ENCODE measurements around the gene SECISBP2. TPM values are rescaled to one million over a fixed set of nuclear protein-coding genes. Genes with fewer than 3 reads are reported as not detected.

The SECISBP2 gene
- total and polyA plus RNA-seq, 3 donors from 2014 or later: 127 to 176 (median 145) TPM

GRCh38 chr9:89380437-89381307 is 62.4 kb downstream of the SECISBP2 start:
- Histone ChIP-seq H3K9me3 (no peaks in the 10 kb centered on the region), H3K36me3 (ENCODE audit: low read depth, missing control alignments) (no peaks in the 10 kb centered on the region)

GRCh38 chr9:89381308-89381609 is 63.0 kb downstream of the SECISBP2 start:
- no peak overlapping the region for H3K27ac ChIP-seq

More at GRCh38 chr9:89380437-89381307, 62.4 kb downstream of the SECISBP2 start:
- no peaks in the 10 kb centered on the region for H3K4me1 ChIP-seq
- 74 to 86% methylated on average over 16 to 26 of the region's 26 CpGs for WGBS, 2 donors
- no peaks in the 10 kb centered on the region for H3K27me3 ChIP-seq
- no peak for DNase-seq
- no peak overlapping the region for H3K4me3 ChIP-seq
- H3K27ac ChIP-seq: no peak overlapping the region
- TF ChIP-seq POLR2A (IDR thresholded peaks at IDR 0.05): no peak
- no peak for TF ChIP-seq CTCF (IDR thresholded peaks at IDR 0.05)
- intact Hi-C loops (cut with DNase I; ENCODE audit: low total_unique reads): no loop called here

GRCh38 chr9:89382026-89382986 is 64.0 kb downstream of the SECISBP2 start:
- no peak overlapping the region for H3K4me3 ChIP-seq
- no peaks in the 10 kb centered on the region for H3K4me1 ChIP-seq
- no peaks in the 10 kb centered on the region for H3K9me3 ChIP-seq
- 84 to 94% methylated on average over 18 to 27 of the region's 27 CpGs for WGBS, 2 donors
- intact Hi-C loops (cut with DNase I; ENCODE audit: low total_unique reads): no loop called here
- no peaks in the 10 kb centered on the region for H3K36me3 ChIP-seq (ENCODE audit: low read depth, missing control alignments)
- no peak for DNase-seq
- H3K27me3 ChIP-seq: no peaks in the 10 kb centered on the region
- no peak overlapping the region for H3K27ac ChIP-seq
- TF ChIP-seq POLR2A (IDR thresholded peaks at IDR 0.05) (no peak), CTCF (IDR thresholded peaks at IDR 0.05) (no peak)

More at GRCh38 chr9:89381308-89381609, 63.0 kb downstream of the SECISBP2 start:
- WGBS, 2 donors: 93 to 100% methylated on average over 1 to 4 of the region's 4 CpGs
- TF ChIP-seq POLR2A (IDR thresholded peaks at IDR 0.05) (no peak), CTCF (IDR thresholded peaks at IDR 0.05) (no peak)
- intact Hi-C loops (cut with DNase I; ENCODE audit: low total_unique reads): no loop called here
- Histone ChIP-seq H3K9me3 (no peaks in the 10 kb centered on the region), H3K36me3 (ENCODE audit: low read depth, missing control alignments) (no peaks in the 10 kb centered on the region), H3K27me3 (no peaks in the 10 kb centered on the region), H3K4me1 (no peaks in the 10 kb centered on the region), H3K4me3 (no peak overlapping the region)
- no peak for DNase-seq

- H3K27ac ChIP-seq: no peak overlapping the region
- H3K27me3 ChIP-seq: no peaks in the 10 kb centered on the region
- no peak overlapping the region for H3K4me3 ChIP-seq
- TF ChIP-seq POLR2A (IDR thresholded peaks at IDR 0.05): no peak
- no peak for DNase-seq
- no peaks in the 10 kb centered on the region for H3K9me3 ChIP-seq
- no peaks in the 10 kb centered on the region for H3K36me3 ChIP-seq (ENCODE audit: low read depth, missing control alignments)
- H3K4me1 ChIP-seq: no peaks in the 10 kb centered on the region
- 84% methylated on average over 12 to 16 of the region's 16 CpGs for WGBS, 2 donors
- intact Hi-C loops (cut with DNase I; ENCODE audit: low total_unique reads): no loop called here
Measured at GRCh38 chr9:89383030-89383720, 64.9 kb downstream of the SECISBP2 start.
